HUES6 (cell line): ENCODE measurements around the gene ATP9A.

ENCODE experiments used
- H3K27ac ChIP-seq: 2 replicates; pipeline ENCODE4 v1.7.0; 2013; ENCODE audit warnings: low read depth, mild to moderate bottlenecking, low read length, inconsistent platforms
- H3K27me3 ChIP-seq: 2 replicates; pipeline ENCODE4 v1.6.1; 2013; ENCODE audit warnings: low read length; ENCODE audit not compliant: control insufficient read depth, insufficient read depth
- H3K36me3 ChIP-seq: 2 replicates; pipeline ENCODE4 v1.6.1; 2013; ENCODE audit warnings: low read length; ENCODE audit not compliant: control insufficient read depth, insufficient read depth
- H3K4me1 ChIP-seq: 2 replicates; pipeline ENCODE4 v1.6.1; 2013; ENCODE audit warnings: low read length; ENCODE audit not compliant: control insufficient read depth, insufficient read depth
- H3K4me3 ChIP-seq: 2 replicates; pipeline ENCODE4 v1.5.1; 2013; ENCODE audit warnings: low read depth, low read length
- H3K9ac ChIP-seq: one replicate; pipeline ENCODE4 v1.6.1; 2013; ENCODE audit warnings: mild to moderate bottlenecking, low read length
- H3K9me3 ChIP-seq: 2 replicates; pipeline ENCODE4 v1.6.1; 2013; ENCODE audit warnings: low read depth, low read length; ENCODE audit not compliant: control insufficient read depth, insufficient read depth

The ATP9A gene

DNA sequence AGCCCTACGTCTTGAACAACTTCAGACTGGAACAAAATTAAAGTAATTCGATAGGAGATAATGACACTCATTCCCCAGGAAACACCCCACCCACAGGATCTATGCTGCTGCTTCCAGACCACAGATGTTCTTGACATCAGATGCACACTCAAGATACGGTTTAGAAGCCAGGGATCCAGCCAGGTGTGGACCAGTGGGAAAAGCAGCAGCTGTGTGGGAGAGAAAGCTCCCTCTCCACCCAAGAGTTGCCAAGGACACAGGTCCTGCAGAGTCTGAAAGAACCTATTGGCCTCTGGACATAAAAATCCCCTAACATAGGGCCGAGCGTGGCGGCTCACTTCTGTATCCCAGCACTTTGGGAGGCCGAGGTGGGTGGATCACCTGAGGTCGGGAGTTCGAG lies 133.9 kb downstream of the ATP9A start:
- Histone ChIP-seq H3K4me3 (no peak overlapping the region), H3K27me3 (no peaks in the 10 kb centered on the region), H3K36me3 (no peaks in the 10 kb centered on the region), H3K4me1 (no peaks in the 10 kb centered on the region), H3K9ac (no peak overlapping the region), H3K27ac (no peak overlapping the region), H3K9me3 (no peaks in the 10 kb centered on the region)

DNA sequence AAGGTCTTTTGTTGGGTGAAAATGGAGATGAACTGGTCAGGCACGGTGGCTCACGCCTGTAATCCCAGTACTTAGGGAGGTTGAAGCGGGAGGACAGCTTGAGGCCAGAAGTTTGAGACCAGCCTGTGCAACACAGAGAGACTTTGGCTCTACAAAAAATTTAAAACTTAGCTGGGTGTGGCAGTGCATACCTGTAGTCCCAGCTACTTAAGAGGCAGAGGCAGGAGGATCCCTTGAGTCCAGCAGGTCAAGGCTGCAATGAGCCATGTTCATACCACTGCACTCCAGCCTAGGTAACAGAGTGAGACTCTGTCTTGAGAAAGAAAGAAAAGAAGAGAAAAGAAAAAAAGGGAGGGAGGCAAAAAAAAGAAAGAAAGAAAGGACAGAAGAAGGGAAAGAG lies 134.8 kb downstream of the ATP9A start:
- Histone ChIP-seq H3K36me3 (no peaks in the 10 kb centered on the region), H3K9ac (no peak overlapping the region), H3K4me3 (no peak overlapping the region), H3K9me3 (no peaks in the 10 kb centered on the region), H3K4me1 (no peaks in the 10 kb centered on the region), H3K27me3 (no peaks in the 10 kb centered on the region), H3K27ac (no peak overlapping the region)

DNA sequence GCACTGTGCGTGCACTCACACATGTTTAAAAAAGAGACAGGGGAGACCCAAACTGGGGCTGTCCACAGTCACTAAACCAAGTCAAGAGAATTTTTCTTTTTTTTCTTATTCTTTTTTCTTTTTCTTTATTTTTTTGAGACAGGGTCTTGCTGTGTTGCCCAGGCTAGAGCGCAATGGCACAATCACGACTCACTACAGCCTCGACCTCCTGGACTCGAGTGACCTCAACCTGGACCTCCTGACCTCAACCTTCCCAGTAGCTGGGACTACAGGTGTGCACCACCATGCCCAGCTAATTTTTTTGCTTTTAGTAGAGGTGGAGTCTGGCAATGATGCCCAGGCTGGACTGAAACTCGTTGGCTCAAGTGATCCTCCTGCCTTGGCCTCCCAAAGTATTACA lies 136.2 kb downstream of the ATP9A start:
- H3K27me3 ChIP-seq = no peaks in the 10 kb centered on the region
- H3K4me1 ChIP-seq = no peaks in the 10 kb centered on the region
- no peak overlapping the region for H3K4me3 ChIP-seq
- H3K27ac ChIP-seq = no peak overlapping the region
- no peaks in the 10 kb centered on the region for H3K36me3 ChIP-seq
- H3K9ac ChIP-seq = no peak overlapping the region
- no peaks in the 10 kb centered on the region for H3K9me3 ChIP-seq

DNA sequence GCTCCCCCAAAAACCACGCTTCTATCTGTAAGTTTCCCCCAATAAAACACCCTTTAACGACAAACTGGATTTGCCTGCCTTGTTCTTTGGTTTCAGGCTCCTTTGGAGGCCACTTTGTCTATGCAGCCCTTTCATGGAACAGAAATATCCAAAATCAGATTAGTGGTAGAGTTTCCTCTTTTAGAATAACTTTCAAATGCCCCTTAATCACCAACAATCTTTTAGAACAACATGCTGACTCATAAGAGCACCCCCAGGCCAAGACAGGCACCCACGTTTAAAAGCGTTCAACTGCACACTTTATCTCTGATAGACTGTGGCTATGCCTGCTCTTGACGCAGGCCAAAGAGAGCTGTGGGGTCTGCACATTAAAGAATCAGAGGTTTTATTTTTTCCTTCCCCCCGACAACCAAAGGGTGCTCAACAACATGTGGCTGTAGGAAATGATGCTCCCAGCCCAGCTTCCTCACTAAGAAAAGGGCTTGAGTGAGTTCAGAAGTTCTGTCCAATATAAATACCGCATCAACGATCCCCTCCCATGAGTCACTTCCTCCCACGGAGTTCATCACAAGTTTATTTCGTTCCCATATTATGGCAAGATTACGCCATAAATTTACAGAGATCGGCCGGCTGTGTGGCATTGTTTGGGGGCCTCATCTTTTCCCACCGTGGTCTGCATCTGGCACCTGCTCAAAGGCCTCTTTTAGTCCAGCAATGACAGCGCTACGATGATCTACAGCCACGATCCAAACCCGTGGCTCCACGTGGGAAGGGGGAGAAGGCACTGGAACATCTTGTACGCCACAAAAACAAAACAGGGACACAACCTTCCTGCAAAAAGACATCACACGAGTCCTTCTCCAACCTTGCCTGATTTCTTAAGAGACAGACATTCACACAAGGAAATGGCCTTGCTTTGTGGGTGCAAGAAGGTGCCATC lies 136.9 kb downstream of the ATP9A start:
- Histone ChIP-seq H3K4me1 (no peaks in the 10 kb centered on the region), H3K27me3 (no peaks in the 10 kb centered on the region), H3K36me3 (no peaks in the 10 kb centered on the region), H3K27ac (no peak overlapping the region), H3K9ac (no peak overlapping the region), H3K4me3 (no peak overlapping the region), H3K9me3 (no peaks in the 10 kb centered on the region)

DNA sequence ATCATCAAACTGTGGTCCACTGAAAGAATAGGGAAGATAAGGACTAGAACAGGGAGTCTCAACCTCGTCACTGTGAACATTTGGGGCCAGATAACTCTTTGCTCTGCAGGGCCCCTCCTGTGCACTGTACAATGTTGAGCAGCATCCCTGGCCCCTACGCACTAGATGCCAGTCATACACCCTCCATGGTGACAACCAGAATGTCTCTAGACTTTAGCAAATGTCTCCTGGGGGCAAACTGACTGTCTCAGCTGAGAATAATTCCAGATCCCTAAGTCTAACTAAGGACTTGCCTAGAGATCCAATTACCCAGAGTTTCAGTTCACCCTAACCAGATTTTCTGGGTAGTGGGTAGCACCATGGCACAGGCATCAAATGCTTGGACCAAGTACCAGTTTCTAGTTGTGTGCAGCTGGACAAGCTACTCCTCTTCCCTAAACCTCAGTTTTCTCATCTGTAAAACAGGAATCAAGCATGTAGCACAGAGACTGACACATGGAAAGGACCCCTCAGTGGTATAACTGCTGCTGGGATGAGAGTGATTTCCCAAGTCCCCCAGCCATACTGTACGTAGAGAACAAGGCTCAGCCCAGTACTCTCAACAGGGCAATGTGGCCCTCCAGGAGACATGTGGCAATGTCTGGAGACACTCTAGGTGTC lies 138.7 kb downstream of the ATP9A start:
- Histone ChIP-seq H3K4me3 (no peak overlapping the region), H3K4me1 (no peaks in the 10 kb centered on the region; the same call in 1 of the 2 replicates), H3K27me3 (no peaks in the 10 kb centered on the region), H3K36me3 (no peaks in the 10 kb centered on the region), H3K9ac (no peak overlapping the region), H3K9me3 (no peaks in the 10 kb centered on the region), H3K27ac (no peak overlapping the region)

DNA sequence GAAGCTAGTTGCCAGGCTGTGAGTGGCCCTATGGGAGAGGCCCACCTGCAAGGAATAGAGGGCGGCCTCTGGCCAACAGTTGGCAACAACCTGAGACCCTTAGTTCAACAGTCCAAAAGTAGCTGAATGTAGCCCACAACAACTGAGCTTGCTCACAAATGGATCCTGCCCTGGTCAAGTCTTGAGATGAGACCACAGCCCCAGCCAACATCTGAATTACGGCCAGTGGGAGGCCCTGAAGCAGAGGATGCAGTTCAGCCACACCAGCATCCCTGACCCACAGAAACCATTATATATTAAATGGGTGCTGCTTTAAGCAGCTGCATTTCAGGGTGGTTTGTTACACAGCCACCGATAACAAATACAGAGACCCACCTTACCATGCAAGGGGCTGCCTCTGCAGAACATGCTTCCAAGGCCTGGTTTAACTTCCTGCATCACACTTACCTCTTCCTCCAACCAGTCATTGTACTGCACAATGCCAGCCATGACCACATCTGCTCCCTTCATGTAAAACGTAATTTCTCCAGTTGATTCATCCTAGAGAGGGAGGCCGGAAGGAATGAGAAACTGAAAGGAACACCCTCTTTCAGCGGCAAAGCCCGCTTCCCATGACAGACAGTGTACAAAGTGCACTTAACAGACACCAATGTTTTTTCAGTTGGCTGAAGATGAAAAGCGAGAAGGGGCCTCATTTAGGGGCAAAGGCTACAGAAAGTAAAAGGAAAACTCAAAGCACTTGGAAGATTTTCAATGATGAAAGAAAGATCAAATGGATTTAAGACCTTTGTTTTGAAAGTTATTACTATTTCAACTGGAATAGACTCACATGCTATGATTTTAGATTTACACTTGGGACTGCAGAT lies 139.4 kb downstream of the ATP9A start:
- no peaks in the 10 kb centered on the region for H3K36me3 ChIP-seq
- H3K9ac ChIP-seq = no peak overlapping the region
- H3K27me3 ChIP-seq = no peaks in the 10 kb centered on the region
- no peak overlapping the region for H3K27ac ChIP-seq
- peaks cover 2% of the 10 kb centered on the region; the same call in 1 of the 2 replicates for H3K4me1 ChIP-seq
- no peaks in the 10 kb centered on the region for H3K9me3 ChIP-seq
- no peak overlapping the region for H3K4me3 ChIP-seq

DNA sequence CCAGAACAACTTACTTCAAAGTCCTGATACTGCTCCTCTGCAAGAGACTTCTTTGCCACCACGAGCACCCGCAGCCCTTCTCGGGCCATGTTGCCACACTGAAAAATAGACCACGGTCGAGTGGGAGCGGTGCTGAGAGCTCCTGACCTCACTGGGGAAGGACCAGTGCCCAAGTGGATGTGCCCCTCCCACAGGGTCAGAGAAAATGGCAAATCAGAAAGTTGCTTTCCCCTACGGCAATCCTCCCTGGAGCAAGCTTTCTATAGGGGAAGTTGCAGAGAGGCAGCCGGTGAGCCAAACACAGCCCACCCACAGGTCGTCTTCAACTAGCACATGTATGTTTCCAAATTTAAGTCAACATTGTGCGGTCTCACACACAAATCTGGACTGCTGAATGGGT lies 140.6 kb downstream of the ATP9A start:
- Histone ChIP-seq H3K4me1 (peaks cover 4% of the 10 kb centered on the region; the same call in 1 of the 2 replicates), H3K27me3 (no peaks in the 10 kb centered on the region), H3K27ac (no peak overlapping the region), H3K36me3 (no peaks in the 10 kb centered on the region), H3K9me3 (no peaks in the 10 kb centered on the region), H3K4me3 (no peak overlapping the region), H3K9ac (no peak overlapping the region)

DNA sequence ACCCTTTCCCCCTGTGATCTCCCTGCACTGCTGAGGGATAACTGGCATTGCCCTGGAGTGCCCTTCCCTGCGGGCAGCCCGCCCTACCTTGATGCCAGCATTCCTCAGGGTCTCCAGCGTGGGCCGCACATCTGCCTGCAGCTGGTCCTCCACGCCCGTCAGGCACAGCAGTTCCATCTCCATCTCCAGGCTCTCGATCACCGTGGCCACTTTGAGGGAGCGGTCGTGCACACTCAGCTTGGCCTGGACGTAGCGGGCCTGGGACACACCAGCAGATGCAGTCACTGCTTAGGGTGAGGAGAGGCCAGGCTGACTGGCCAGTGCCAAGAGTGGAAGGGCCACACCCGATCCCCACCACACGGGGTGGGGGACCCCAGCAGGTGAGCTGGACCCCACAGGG lies 143.1 kb downstream of the ATP9A start:
- Histone ChIP-seq H3K9me3 (no peaks in the 10 kb centered on the region), H3K4me1 (peaks cover 6% of the 10 kb centered on the region; the same call in 1 of the 2 replicates), H3K27me3 (no peaks in the 10 kb centered on the region), H3K4me3 (no peak overlapping the region), H3K27ac (no peak overlapping the region), H3K36me3 (no peaks in the 10 kb centered on the region), H3K9ac (no peak overlapping the region)

DNA sequence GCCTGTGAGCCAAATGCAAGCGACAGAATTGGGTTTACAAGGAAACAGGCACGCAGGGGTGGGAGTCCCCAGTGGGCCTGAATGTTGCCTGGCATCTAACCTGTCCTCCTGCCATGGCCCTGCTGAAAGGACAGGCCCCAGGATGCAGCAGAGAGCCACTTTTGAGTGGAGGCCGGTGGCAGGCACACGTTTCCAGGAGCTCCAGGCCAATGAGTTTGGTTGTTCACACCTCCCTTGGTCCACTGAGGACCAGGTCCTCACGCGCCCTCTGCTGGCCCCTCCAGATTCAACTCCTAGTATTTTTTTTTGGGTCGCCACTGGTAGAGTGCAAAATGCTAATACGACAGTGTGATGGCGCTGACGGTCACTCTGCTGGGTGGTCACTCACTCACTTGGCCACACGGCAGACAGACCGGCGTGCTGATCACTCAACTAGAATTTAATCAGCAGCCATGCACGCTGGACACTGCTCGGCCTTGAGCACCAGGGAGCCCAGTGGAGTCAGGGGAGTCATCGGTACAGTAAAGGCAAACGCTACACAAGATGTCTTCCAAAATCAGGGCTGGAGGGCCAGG lies 143.9 kb downstream of the ATP9A start:
- Histone ChIP-seq H3K4me1 (peaks cover 6% of the 10 kb centered on the region; the same call in 1 of the 2 replicates), H3K36me3 (no peaks in the 10 kb centered on the region), H3K27me3 (no peaks in the 10 kb centered on the region), H3K27ac (no peak overlapping the region), H3K4me3 (no peak overlapping the region), H3K9ac (no peak overlapping the region), H3K9me3 (no peaks in the 10 kb centered on the region)

DNA sequence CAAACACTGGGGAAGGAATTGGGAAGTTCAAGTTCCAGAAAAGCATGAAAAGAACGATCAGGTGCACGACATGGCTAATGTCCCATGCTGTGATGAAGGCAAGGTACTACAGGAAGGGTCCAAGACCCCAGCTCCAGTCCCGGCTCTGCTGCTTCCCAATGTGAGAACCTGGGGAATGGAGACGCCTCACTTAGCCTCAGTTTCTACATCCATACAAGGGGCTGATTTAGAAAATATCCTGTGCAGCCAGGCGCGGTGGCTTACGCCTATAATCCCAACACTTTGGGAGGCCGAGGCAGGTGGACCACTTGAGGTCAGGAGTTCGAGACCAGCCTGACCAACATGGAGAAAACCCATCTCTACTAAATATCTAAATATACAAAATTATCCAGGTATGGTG lies 144.9 kb downstream of the ATP9A start:
- no peaks in the 10 kb centered on the region for H3K36me3 ChIP-seq
- no peak overlapping the region for H3K4me3 ChIP-seq
- H3K4me1 ChIP-seq = peaks cover 6% of the 10 kb centered on the region; the same call in 1 of the 2 replicates
- H3K9ac ChIP-seq = no peak overlapping the region
- H3K27ac ChIP-seq = no peak overlapping the region
- H3K27me3 ChIP-seq = no peaks in the 10 kb centered on the region
- H3K9me3 ChIP-seq = no peaks in the 10 kb centered on the region
